Osteocyte (in vitro differentiated cells): Measurements from ENCODE around the gene TWIST2. TPM values are rescaled to one million over a fixed set of nuclear protein-coding genes. Genes with fewer than 3 reads are reported as not detected.

Experiments used
- DNase-seq: peaks from one replicate; pipeline ENCODE4 v3.0.0; 2021; ENCODE audit warnings: mixed read lengths; ENCODE audit not compliant: unreplicated experiment; ENCODE audit errors: extremely low spot score
- H3K27ac Mint-ChIP-seq: one replicate; pipeline ENCODE4 v1.8.0; 2021; ENCODE audit warnings: mild to moderate bottlenecking, mixed read lengths; ENCODE audit not compliant: unreplicated experiment
- H3K27me3 Mint-ChIP-seq: one replicate; pipeline ENCODE4 v1.8.0; 2021; ENCODE audit warnings: mixed read lengths; ENCODE audit not compliant: unreplicated experiment
- H3K36me3 Mint-ChIP-seq: one replicate; pipeline ENCODE4 v1.8.0; 2021; ENCODE audit warnings: mixed read lengths; ENCODE audit not compliant: unreplicated experiment
- H3K4me1 Mint-ChIP-seq: one replicate; pipeline ENCODE4 v1.8.0; 2021; ENCODE audit warnings: mixed read lengths; ENCODE audit not compliant: unreplicated experiment
- H3K4me3 Mint-ChIP-seq: one replicate; pipeline ENCODE4 v1.8.0; 2021; ENCODE audit warnings: mild to moderate bottlenecking, moderate library complexity, mixed read lengths; ENCODE audit not compliant: unreplicated experiment
- H3K9me3 Mint-ChIP-seq: one replicate; pipeline ENCODE4 v1.8.0; 2021; ENCODE audit warnings: mixed read lengths; ENCODE audit not compliant: unreplicated experiment
- total RNA-seq: library from RNA; stranded (reverse); gene quantifications from 2 replicates; pipeline ENCODE4 v1.2.1, GENCODE V29; 2021
- TF ChIP-seq, protein P1 (sequence below): fragments of 200-600 bp; sonication (generic); IDR thresholded peaks from 2 replicates; pipeline ENCODE4 v1.5.0; 2021; ENCODE audit warnings: antibody characterized with exemption, mild to moderate bottlenecking, moderate library complexity

Gene TWIST2
- total RNA-seq, 1 donor from 2014 or later, result 6.0 TPM

DNA sequence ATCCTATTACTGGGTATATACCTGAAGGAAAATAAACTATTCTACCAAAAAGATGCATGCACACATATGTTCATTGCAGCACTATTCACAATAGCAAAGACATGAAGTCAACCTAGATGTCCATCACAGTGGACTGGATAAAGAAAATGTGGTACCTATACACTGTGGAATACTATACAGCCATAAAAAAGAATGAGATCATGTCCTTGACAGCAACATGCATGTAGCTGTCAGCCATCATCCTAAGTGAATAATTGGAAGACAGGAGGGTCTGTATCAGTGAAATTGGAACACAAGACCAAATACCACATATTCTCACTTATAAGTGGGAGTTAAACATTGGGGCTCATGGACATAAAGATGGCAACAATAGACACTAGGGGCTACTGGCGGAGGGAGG is 27.7 kb upstream of the TWIST2 start:
- peaks cover 37% of the 10 kb centered on the region for H3K27me3 Mint-ChIP-seq
- no peak overlapping the region for H3K27ac Mint-ChIP-seq

GRCh38 chr2:238820916-238821315 is 27.0 kb upstream of the TWIST2 start:
- Mint-ChIP-seq H3K27ac (no peak overlapping the region), H3K4me1 (no peaks in the 10 kb centered on the region), H3K27me3 (peaks cover 33% of the 10 kb centered on the region), H3K36me3 (no peaks in the 10 kb centered on the region), H3K4me3 (no peak overlapping the region), H3K9me3 (peaks cover 18% of the 10 kb centered on the region)
- peak; percentile 42 for DNase-seq
- TF ChIP-seq, protein P1, sequence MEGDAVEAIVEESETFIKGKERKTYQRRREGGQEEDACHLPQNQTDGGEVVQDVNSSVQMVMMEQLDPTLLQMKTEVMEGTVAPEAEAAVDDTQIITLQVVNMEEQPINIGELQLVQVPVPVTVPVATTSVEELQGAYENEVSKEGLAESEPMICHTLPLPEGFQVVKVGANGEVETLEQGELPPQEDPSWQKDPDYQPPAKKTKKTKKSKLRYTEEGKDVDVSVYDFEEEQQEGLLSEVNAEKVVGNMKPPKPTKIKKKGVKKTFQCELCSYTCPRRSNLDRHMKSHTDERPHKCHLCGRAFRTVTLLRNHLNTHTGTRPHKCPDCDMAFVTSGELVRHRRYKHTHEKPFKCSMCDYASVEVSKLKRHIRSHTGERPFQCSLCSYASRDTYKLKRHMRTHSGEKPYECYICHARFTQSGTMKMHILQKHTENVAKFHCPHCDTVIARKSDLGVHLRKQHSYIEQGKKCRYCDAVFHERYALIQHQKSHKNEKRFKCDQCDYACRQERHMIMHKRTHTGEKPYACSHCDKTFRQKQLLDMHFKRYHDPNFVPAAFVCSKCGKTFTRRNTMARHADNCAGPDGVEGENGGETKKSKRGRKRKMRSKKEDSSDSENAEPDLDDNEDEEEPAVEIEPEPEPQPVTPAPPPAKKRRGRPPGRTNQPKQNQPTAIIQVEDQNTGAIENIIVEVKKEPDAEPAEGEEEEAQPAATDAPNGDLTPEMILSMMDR, result no peak

More for the DNA sequence above, 27.7 kb upstream of the TWIST2 start:
- Mint-ChIP-seq H3K36me3 (no peaks in the 10 kb centered on the region), H3K4me3 (no peak overlapping the region), H3K4me1 (no peaks in the 10 kb centered on the region), H3K9me3 (peaks cover 18% of the 10 kb centered on the region)
- no peak for DNase-seq
- TF ChIP-seq, protein P1, result no peak

- peaks cover 34% of the 10 kb centered on the region for H3K27me3 Mint-ChIP-seq
- peak; percentile 21 for DNase-seq
- TF ChIP-seq, protein P1, result no peak
- no peak overlapping the region for H3K4me3 Mint-ChIP-seq
- no peaks in the 10 kb centered on the region for H3K4me1 Mint-ChIP-seq
- H3K9me3 Mint-ChIP-seq, result peaks cover 18% of the 10 kb centered on the region
- no peaks in the 10 kb centered on the region for H3K36me3 Mint-ChIP-seq
- H3K27ac Mint-ChIP-seq, result no peak overlapping the region
Observed at GRCh38 chr2:238821391-238821790, 26.5 kb upstream of the TWIST2 start.

- H3K27me3 Mint-ChIP-seq, result peaks cover 33% of the 10 kb centered on the region
- H3K27ac Mint-ChIP-seq, result no peak overlapping the region
- H3K36me3 Mint-ChIP-seq, result no peaks in the 10 kb centered on the region
- H3K4me1 Mint-ChIP-seq, result no peaks in the 10 kb centered on the region
- H3K9me3 Mint-ChIP-seq, result peaks cover 18% of the 10 kb centered on the region
- peak; percentile 80 for DNase-seq
- TF ChIP-seq, protein P1, result no peak
- H3K4me3 Mint-ChIP-seq, result no peak overlapping the region
Observed at GRCh38 chr2:238821944-238822670, 25.8 kb upstream of the TWIST2 start.

- Mint-ChIP-seq H3K27me3 (peaks cover 33% of the 10 kb centered on the region), H3K9me3 (peaks cover 18% of the 10 kb centered on the region)
Observed at GRCh38 chr2:238822955-238823354, 24.9 kb upstream of the TWIST2 start.

More at GRCh38 chr2:238822955-238823354, 24.9 kb upstream of the TWIST2 start:
- Mint-ChIP-seq H3K27ac (no peak overlapping the region), H3K4me1 (no peaks in the 10 kb centered on the region), H3K4me3 (no peak overlapping the region), H3K36me3 (no peaks in the 10 kb centered on the region)
- TF ChIP-seq, protein P1, result no peak
- DNase-seq, result no peak
